OCI-LY7 (cell line): ENCODE results near the gene TICAM2. TPM values are rescaled to one million over a fixed set of nuclear protein-coding genes. Genes with fewer than 3 reads are reported as not detected.

Experiments used
- BruUV-seq: library from RNA; stranded (reverse); fragments of 400-500 nt; replicated peaks from 2 replicates; lab custom pipeline; 2021; lab: Mats Ljungman, UMichigan
- CTCF ChIA-PET: fragments of 300-600 bp; sonication (Branson Sonifier 250); formaldehyde crosslinking; loops from one replicate; lab custom pipeline; 2022; ENCODE audit warnings: antibody characterized with exemption; ENCODE audit not compliant: unreplicated experiment; lab: Charles Lee
- POLR2A ChIA-PET: fragments of 300-600 bp; sonication (Branson Sonifier 250); formaldehyde crosslinking; loops from one replicate; lab custom pipeline; 2022; ENCODE audit warnings: antibody characterized with exemption; lab: Charles Lee
- DNase-seq: peaks from one replicate; pipeline ENCODE4 v3.0.0-alpha.2; 2015; ENCODE audit warnings: low spot score
- H2AFZ ChIP-seq: fragments of 200-600 bp; sonication (generic), shearing (Covaris generic); 2 replicates; pipeline ENCODE4 v1.6.1; 2014; ENCODE audit warnings: mild to moderate bottlenecking, antibody characterized with exemption, low read length, moderate library complexity
- H3K27ac ChIP-seq: fragments of 200-600 bp; sonication (generic); 2 replicates; pipeline ENCODE4 v1.5.1; 2014; ENCODE audit warnings: mixed run types, low read depth, mild to moderate bottlenecking, moderate library complexity, low read length, inconsistent platforms; ENCODE audit not compliant: poor library complexity, severe bottlenecking
- H3K36me3 ChIP-seq: fragments of 200-600 bp; sonication (generic); 2 replicates; pipeline ENCODE4 v1.6.1; 2014; ENCODE audit warnings: mild to moderate bottlenecking, antibody characterized with exemption, low read length, moderate library complexity, mixed read lengths; ENCODE audit not compliant: insufficient read depth
- H3K4me1 ChIP-seq: fragments of 200-600 bp; sonication (generic); 2 replicates; pipeline ENCODE4 v1.5.1; 2014; ENCODE audit warnings: mild to moderate bottlenecking, low read length; ENCODE audit not compliant: insufficient read depth, poor library complexity, severe bottlenecking
- H3K4me2 ChIP-seq: fragments of 200-600 bp; sonication (generic); 2 replicates; pipeline ENCODE4 v1.6.1; 2014; ENCODE audit warnings: mild to moderate bottlenecking, low read length
- H3K4me3 ChIP-seq: fragments of 200-600 bp; sonication (generic); 2 replicates; pipeline ENCODE4 v1.5.1; 2014; ENCODE audit warnings: mild to moderate bottlenecking, low read depth, low read length; ENCODE audit not compliant: poor library complexity, severe bottlenecking
- H3K79me2 ChIP-seq: fragments of 200-600 bp; sonication (generic); 2 replicates; pipeline ENCODE4 v1.6.1; 2016; ENCODE audit warnings: low read depth, mild to moderate bottlenecking, low read length, moderate library complexity, mixed read lengths; ENCODE audit not compliant: insufficient read depth
- H3K9me2 ChIP-seq: fragments of 200-600 bp; sonication (generic); 2 replicates; pipeline ENCODE4 v1.6.1; 2016; ENCODE audit warnings: mild to moderate bottlenecking, low read length, mixed read lengths; ENCODE audit not compliant: insufficient read depth
- H3K9me3 ChIP-seq: fragments of 200-600 bp; sonication (generic); 2 replicates; pipeline ENCODE4 v1.6.1; 2014; ENCODE audit warnings: mild to moderate bottlenecking, mixed run types, low read length, mixed read lengths
- H4K20me1 ChIP-seq: fragments of 200-600 bp; sonication (generic); 2 replicates; pipeline ENCODE4 v1.6.1; 2014; ENCODE audit warnings: mild to moderate bottlenecking, antibody characterized with exemption, low read length, moderate library complexity, mixed read lengths; ENCODE audit not compliant: insufficient read depth
- EZH2phosphoT487 ChIP-seq: fragments of 200-600 bp; sonication (generic); IDR thresholded peaks from 2 replicates; pipeline ENCODE4 v1.6.1; 2018; ENCODE audit warnings: low read depth, borderline replicate concordance, mild to moderate bottlenecking, mixed run types, antibody characterized with exemption, low read length, moderate library complexity, mixed read lengths
- intact Hi-C: fragments of 100-400 bp; cut with micrococcal nuclease; formaldehyde crosslinking; loops from one replicate; pipeline ENCODE4 v1.10.0; 2022; ENCODE audit not compliant: unreplicated experiment
- total RNA-seq, 2 experiments: library from RNA; depleted of rRNA in 1 of 2; stranded (reverse); fragments of >200 nt in 1 of 2; shearing (Covaris generic) in 1 of 2; gene quantifications; 2 replicates each; pipeline ENCODE4 v1.2.3, GENCODE V29; 2014 to 2022
- TF ChIP-seq, protein P1 (sequence below): fragments of 200-600 bp; sonication (generic); conservative IDR thresholded peaks from 2 replicates; pipeline ENCODE4 v1.5.1; 2014; ENCODE audit warnings: mild to moderate bottlenecking, antibody characterized with exemption, low read length, moderate library complexity, mixed read lengths

Gene TICAM2
- total RNA-seq, 2 experiments from 2014 or later, result 0.65 TPM; not detected in 1

DNA sequence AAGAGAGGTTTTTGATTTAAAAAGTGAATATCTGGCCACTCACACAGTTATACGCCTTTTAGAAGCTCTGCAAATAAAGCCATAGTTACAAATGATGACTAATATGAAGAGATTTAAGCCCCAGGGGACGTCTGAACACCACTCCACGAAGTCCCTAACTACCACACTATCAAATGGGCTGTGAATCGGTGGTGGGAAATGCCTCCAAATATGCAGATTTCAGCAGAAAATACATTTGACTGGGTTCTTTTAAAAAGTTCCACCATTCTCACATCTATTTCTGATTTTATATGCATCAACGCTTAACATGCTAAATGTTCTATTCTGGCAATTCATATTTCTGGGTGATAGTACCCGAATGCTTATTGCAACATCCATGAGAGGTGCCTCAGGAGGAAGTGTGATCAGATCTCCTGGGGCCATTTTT lies 22.5 kb downstream of the TICAM2 start:
- intact Hi-C loops, result loop anchor here (10.0 kb wide), 1 partner anchor 195 kb away; no protein-coding TSS in a partner anchor
- H3K27ac ChIP-seq, result no peak overlapping the region
- 0 out of 2 replicates have a peak, but pooled peaks cover 3% of the 10 kb centered on the region for H3K9me3 ChIP-seq
- ChIA-PET CTCF (no interaction called here), POLR2A (no interaction called here)
- H3K36me3 ChIP-seq, result no peaks in the 10 kb centered on the region
- no peaks in the 10 kb centered on the region for H4K20me1 ChIP-seq
- H3K4me3 ChIP-seq, result no peak overlapping the region
- H2AFZ ChIP-seq, result no peak overlapping the region
- TF ChIP-seq EZH2phosphoT487, result no peak
- TF ChIP-seq, protein P1, sequence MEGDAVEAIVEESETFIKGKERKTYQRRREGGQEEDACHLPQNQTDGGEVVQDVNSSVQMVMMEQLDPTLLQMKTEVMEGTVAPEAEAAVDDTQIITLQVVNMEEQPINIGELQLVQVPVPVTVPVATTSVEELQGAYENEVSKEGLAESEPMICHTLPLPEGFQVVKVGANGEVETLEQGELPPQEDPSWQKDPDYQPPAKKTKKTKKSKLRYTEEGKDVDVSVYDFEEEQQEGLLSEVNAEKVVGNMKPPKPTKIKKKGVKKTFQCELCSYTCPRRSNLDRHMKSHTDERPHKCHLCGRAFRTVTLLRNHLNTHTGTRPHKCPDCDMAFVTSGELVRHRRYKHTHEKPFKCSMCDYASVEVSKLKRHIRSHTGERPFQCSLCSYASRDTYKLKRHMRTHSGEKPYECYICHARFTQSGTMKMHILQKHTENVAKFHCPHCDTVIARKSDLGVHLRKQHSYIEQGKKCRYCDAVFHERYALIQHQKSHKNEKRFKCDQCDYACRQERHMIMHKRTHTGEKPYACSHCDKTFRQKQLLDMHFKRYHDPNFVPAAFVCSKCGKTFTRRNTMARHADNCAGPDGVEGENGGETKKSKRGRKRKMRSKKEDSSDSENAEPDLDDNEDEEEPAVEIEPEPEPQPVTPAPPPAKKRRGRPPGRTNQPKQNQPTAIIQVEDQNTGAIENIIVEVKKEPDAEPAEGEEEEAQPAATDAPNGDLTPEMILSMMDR, result no peak
- no peaks in the 10 kb centered on the region for H3K4me1 ChIP-seq
- no peak for DNase-seq
- H3K79me2 ChIP-seq, result no peaks in the 10 kb centered on the region
- no TSS peak for BruUV-seq
- H3K9me2 ChIP-seq, result no peaks in the 10 kb centered on the region
- H3K4me2 ChIP-seq, result no peak overlapping the region

DNA sequence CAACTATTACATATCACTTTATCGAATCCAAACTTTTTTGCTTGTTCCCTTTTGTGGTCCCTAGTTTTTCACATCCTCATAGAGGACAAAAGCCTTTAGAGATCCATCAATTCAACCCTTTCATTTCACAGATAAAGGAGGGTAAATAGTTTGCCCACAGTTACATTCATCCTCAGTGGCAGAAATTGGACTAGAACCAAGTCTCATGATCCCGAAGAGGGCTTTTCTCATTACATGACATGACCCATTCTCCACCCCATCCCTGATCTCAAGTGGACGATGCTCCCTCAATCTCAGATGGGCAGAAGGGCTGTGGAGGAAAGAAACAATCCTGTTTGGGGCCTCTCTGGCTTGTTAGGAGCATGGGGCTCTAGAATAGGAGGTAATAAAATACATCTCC lies 23.1 kb downstream of the TICAM2 start:
- H3K4me3 ChIP-seq, result no peak overlapping the region
- no peaks in the 10 kb centered on the region for H3K4me1 ChIP-seq
- H3K9me3 ChIP-seq, result 0 out of 2 replicates have a peak, but pooled peaks cover 3% of the 10 kb centered on the region
- H3K27ac ChIP-seq, result no peak overlapping the region
- H2AFZ ChIP-seq, result no peak overlapping the region
- H3K79me2 ChIP-seq, result no peaks in the 10 kb centered on the region
- no peaks in the 10 kb centered on the region for H4K20me1 ChIP-seq
- no peak overlapping the region for H3K4me2 ChIP-seq
- H3K9me2 ChIP-seq, result no peaks in the 10 kb centered on the region
- intact Hi-C loops, result no loop called here
- ChIA-PET POLR2A (no interaction called here), CTCF (no interaction called here)
- no peaks in the 10 kb centered on the region for H3K36me3 ChIP-seq
- TF ChIP-seq EZH2phosphoT487, result no peak
- TF ChIP-seq, protein P1, result no peak
- DNase-seq, result no peak
- no TSS peak for BruUV-seq

DNA sequence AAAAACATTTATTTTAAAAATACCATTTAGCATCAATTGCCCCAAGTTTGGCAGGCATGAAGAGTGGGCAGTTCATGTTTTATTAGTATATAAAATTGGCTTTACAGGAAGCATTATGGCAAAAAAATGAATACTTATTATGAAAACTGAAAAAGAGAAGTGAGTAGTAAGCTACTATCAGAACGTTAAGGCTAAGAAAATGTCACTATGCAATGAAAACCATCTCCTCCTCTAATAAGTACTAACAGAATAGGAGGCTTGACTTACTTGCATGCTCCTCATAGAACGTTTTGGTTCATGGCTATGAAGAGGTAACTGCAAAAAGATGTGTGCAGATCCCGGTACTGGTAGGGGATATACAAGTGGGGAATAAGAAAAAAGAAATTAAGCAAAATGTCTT lies 23.6 kb downstream of the TICAM2 start:
- Histone ChIP-seq H3K36me3 (no peaks in the 10 kb centered on the region), H3K9me2 (no peaks in the 10 kb centered on the region), H3K4me3 (no peak overlapping the region), H3K27ac (no peak overlapping the region), H3K4me1 (no peaks in the 10 kb centered on the region), H3K4me2 (no peak overlapping the region), H3K9me3 (0 out of 2 replicates have a peak, but pooled peaks cover 3% of the 10 kb centered on the region), H2AFZ (no peak overlapping the region), H4K20me1 (no peaks in the 10 kb centered on the region), H3K79me2 (no peaks in the 10 kb centered on the region)
- POLR2A ChIA-PET, result no interaction called here
- CTCF ChIA-PET, result no interaction called here
- BruUV-seq, result no TSS peak
- no peak for DNase-seq
- intact Hi-C loops, result no loop called here
- TF ChIP-seq, protein P1, result no peak
- TF ChIP-seq EZH2phosphoT487, result no peak
